ENCODE measurements around the gene TMEM255A.

Gene TMEM255A

DNA sequence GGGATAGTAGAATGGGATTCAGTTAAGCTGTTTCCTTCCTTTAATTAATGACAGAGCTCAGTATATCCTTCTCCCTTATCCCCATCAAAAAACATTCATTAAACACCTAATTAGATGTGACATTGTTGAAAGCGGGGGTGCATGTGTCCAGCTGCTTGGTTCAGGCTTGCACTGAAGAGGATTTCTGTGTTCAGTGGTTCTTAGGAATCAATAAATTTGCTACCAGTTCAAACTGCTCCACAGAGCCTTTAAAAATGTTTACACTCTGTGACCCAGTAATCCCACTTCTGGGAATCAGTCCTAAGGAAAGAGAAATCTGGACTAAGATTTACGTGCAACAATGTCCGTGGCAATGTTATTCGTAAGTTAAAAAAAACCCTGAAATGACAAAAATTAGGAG lies 7.2 kb upstream of the TMEM255A start:
- peaks cover 7% of the 10 kb centered on the region for H3K27me3 ChIP-seq (ENCODE audit: insufficient read depth, poor library complexity, severe bottlenecking)
- DNase-seq (ENCODE audit: low read depth in 1 of 2, low spot score in 1 of 2) = no peak
- no peak overlapping the region for H3K27ac ChIP-seq (replicated peaks)
- TF ChIP-seq, protein P1, sequence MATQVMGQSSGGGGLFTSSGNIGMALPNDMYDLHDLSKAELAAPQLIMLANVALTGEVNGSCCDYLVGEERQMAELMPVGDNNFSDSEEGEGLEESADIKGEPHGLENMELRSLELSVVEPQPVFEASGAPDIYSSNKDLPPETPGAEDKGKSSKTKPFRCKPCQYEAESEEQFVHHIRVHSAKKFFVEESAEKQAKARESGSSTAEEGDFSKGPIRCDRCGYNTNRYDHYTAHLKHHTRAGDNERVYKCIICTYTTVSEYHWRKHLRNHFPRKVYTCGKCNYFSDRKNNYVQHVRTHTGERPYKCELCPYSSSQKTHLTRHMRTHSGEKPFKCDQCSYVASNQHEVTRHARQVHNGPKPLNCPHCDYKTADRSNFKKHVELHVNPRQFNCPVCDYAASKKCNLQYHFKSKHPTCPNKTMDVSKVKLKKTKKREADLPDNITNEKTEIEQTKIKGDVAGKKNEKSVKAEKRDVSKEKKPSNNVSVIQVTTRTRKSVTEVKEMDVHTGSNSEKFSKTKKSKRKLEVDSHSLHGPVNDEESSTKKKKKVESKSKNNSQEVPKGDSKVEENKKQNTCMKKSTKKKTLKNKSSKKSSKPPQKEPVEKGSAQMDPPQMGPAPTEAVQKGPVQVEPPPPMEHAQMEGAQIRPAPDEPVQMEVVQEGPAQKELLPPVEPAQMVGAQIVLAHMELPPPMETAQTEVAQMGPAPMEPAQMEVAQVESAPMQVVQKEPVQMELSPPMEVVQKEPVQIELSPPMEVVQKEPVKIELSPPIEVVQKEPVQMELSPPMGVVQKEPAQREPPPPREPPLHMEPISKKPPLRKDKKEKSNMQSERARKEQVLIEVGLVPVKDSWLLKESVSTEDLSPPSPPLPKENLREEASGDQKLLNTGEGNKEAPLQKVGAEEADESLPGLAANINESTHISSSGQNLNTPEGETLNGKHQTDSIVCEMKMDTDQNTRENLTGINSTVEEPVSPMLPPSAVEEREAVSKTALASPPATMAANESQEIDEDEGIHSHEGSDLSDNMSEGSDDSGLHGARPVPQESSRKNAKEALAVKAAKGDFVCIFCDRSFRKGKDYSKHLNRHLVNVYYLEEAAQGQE (IDR thresholded peaks at IDR 0.05; ENCODE audit: insufficient replicate concordance, low read depth) = no peak
- TF ChIP-seq, protein P2, sequence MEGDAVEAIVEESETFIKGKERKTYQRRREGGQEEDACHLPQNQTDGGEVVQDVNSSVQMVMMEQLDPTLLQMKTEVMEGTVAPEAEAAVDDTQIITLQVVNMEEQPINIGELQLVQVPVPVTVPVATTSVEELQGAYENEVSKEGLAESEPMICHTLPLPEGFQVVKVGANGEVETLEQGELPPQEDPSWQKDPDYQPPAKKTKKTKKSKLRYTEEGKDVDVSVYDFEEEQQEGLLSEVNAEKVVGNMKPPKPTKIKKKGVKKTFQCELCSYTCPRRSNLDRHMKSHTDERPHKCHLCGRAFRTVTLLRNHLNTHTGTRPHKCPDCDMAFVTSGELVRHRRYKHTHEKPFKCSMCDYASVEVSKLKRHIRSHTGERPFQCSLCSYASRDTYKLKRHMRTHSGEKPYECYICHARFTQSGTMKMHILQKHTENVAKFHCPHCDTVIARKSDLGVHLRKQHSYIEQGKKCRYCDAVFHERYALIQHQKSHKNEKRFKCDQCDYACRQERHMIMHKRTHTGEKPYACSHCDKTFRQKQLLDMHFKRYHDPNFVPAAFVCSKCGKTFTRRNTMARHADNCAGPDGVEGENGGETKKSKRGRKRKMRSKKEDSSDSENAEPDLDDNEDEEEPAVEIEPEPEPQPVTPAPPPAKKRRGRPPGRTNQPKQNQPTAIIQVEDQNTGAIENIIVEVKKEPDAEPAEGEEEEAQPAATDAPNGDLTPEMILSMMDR (IDR thresholded peaks at IDR 0.05; ENCODE audit: insufficient read depth, low read length) = no peak
- TF ChIP-seq GABPA (IDR thresholded peaks at IDR 0.05; ENCODE audit: low read depth) (no peak), SPI1 (IDR thresholded peaks at IDR 0.05; ENCODE audit: borderline replicate concordance, low read depth) (no peak), POLR2AphosphoS5 (IDR thresholded peaks at IDR 0.05; ENCODE audit: low read depth) (no peak)
- H3K4me3 ChIP-seq (replicated peaks; ENCODE audit: insufficient read depth, low read length) = no peak overlapping the region

DNA sequence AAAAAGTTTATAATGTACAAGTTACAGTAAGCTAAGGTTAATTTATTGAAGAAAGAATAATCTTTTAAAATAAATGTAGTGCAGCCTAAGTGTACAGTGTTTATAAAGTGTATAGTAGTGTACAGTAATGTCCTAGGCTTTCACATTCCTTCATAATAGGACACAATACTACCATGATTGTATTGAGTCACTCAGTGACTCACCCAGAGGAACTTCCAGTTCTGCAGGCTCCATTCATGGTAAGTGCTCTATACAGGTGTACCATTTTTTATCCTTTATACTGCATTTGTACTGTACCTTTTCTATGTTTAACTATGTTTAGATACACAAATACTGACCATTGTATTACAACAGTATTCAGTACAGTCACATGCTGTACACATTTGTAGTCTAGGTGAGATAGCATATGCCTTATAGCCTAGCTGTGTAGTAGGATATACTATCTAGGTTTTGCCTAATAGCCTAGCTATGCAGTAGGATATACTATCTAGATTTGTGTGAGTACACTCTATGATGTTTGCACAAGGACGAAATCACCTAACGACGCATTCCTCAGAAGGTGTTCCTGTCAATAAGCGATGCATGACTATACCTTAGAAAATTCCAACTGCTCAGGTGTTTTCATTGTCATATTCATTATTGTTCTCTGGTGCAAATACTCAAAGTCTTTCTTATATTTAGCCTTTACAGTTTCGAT lies 5.5 kb upstream of the TMEM255A start:
- H3K27ac ChIP-seq (replicated peaks) = no peak overlapping the region
- H3K27me3 ChIP-seq (ENCODE audit: insufficient read depth, poor library complexity, severe bottlenecking) = peaks cover 7% of the 10 kb centered on the region
- no peak overlapping the region for H3K4me3 ChIP-seq (replicated peaks; ENCODE audit: insufficient read depth, low read length)
- TF ChIP-seq GABPA (IDR thresholded peaks at IDR 0.05; ENCODE audit: low read depth) (no peak), SPI1 (IDR thresholded peaks at IDR 0.05; ENCODE audit: borderline replicate concordance, low read depth) (no peak), POLR2AphosphoS5 (IDR thresholded peaks at IDR 0.05; ENCODE audit: low read depth) (no peak)
- TF ChIP-seq, protein P2 (IDR thresholded peaks at IDR 0.05; ENCODE audit: insufficient read depth, low read length) = no peak
- TF ChIP-seq, protein P1 (IDR thresholded peaks at IDR 0.05; ENCODE audit: insufficient replicate concordance, low read depth) = no peak
- DNase-seq (ENCODE audit: low read depth in 1 of 2, low spot score in 1 of 2) = no peak

DNA sequence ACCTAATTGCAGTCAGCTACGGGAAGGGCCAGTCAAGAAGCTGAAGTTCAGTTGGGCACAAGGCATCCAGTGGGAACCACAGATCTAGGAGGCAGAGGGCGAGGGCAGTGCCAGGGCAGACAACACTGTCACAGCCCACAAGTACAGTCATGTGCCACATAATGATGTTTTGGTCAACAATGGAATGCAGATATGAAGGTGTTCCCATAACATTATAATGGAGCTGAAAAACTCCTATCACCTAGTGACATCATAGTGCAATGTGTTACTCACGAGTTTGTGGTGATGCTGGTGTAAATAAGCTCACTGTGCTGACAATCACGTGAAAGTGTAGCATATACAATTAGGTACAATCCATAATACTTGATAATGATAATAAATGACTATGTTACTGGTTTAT lies 4.5 kb upstream of the TMEM255A start:
- no peak for DNase-seq (ENCODE audit: low read depth in 1 of 2, low spot score in 1 of 2)
- Histone ChIP-seq H3K4me3 (replicated peaks; ENCODE audit: insufficient read depth, low read length) (no peak overlapping the region), H3K27ac (replicated peaks) (no peak overlapping the region), H3K27me3 (ENCODE audit: insufficient read depth, poor library complexity, severe bottlenecking) (peaks cover 10% of the 10 kb centered on the region)
- TF ChIP-seq POLR2AphosphoS5 (IDR thresholded peaks at IDR 0.05; ENCODE audit: low read depth) (no peak), SPI1 (IDR thresholded peaks at IDR 0.05; ENCODE audit: borderline replicate concordance, low read depth) (no peak), GABPA (IDR thresholded peaks at IDR 0.05; ENCODE audit: low read depth) (no peak)
- TF ChIP-seq, protein P1 (IDR thresholded peaks at IDR 0.05; ENCODE audit: insufficient replicate concordance, low read depth) = no peak
- TF ChIP-seq, protein P2 (IDR thresholded peaks at IDR 0.05; ENCODE audit: insufficient read depth, low read length) = no peak
